Measurements from ENCODE around the gene SLC66A1.
A peak's percentile ranks its signal among the peaks of the same experiment; 100 is the strongest.
"Not testable (repeated sequence)": the region's sequence is repeated elsewhere in the genome, so short reads cannot be mapped to it uniquely, and the experiment has no call there.

SLC66A1 gene

GRCh38 chr1:19311931-19312781 is at the start of gene SLC66A1, which contains the start of gene AKR7A2:
TSS of gene SLC66A1 (plus strand) at chr1:19312326. CDS start at chr1:19317678, 5,352 bp downstream.
TSS of gene AKR7A2 (minus strand) at chr1:19312144. CDS start at chr1:19312124, 20 bp downstream.
- peak; percentile 81 to 85 (median 84) for DNase-seq (ENCODE audit: low read depth in 3 of 3)

- no peak for DNase-seq (ENCODE audit: low read depth in 3 of 3)
These were observed 49.4 kb upstream of the SLC66A1 start for GRCh38 chr1:19262744-19263143.

- DNase-seq (ENCODE audit: low read depth in 3 of 3), result no peak
These were observed 43.7 kb upstream of the SLC66A1 start for GRCh38 chr1:19268445-19268844.

GRCh38 chr1:19269427-19270342 is 42.4 kb upstream of the SLC66A1 start:
- DNase-seq (ENCODE audit: low read depth in 3 of 3), result not testable (repeated sequence)

GRCh38 chr1:19270343-19270730 is 41.8 kb upstream of the SLC66A1 start:
- DNase-seq (ENCODE audit: low read depth in 3 of 3), result not testable (repeated sequence)

GRCh38 chr1:19272064-19272463 is 40.1 kb upstream of the SLC66A1 start:
- no peak for DNase-seq (ENCODE audit: low read depth in 3 of 3)

- no peak for DNase-seq (ENCODE audit: low read depth in 3 of 3)
These were observed 38.9 kb upstream of the SLC66A1 start for GRCh38 chr1:19273106-19273843.

GRCh38 chr1:19273844-19274531 is 38.1 kb upstream of the SLC66A1 start:
- not testable (repeated sequence) for DNase-seq (ENCODE audit: low read depth in 3 of 3)

GRCh38 chr1:19274636-19275035 is 37.5 kb upstream of the SLC66A1 start:
- DNase-seq (ENCODE audit: low read depth in 3 of 3), result no peak

GRCh38 chr1:19283891-19284290 is 28.2 kb upstream of the SLC66A1 start:
- DNase-seq (ENCODE audit: low read depth in 3 of 3), result no peak

GRCh38 chr1:19284881-19285280 is 27.2 kb upstream of the SLC66A1 start:
- no peak for DNase-seq (ENCODE audit: low read depth in 3 of 3)

GRCh38 chr1:19285366-19285765 is 26.8 kb upstream of the SLC66A1 start:
- DNase-seq (ENCODE audit: low read depth in 3 of 3), result not testable (repeated sequence)

GRCh38 chr1:19285807-19286206 is 26.3 kb upstream of the SLC66A1 start:
- not testable (repeated sequence) for DNase-seq (ENCODE audit: low read depth in 3 of 3)

- DNase-seq (ENCODE audit: low read depth in 3 of 3), result no peak
These were observed 24.5 kb upstream of the SLC66A1 start for GRCh38 chr1:19287436-19288185.

GRCh38 chr1:19288324-19289241 is 23.5 kb upstream of the SLC66A1 start, which contains the start of gene AKR7A3:
TSS of gene AKR7A3 (minus strand) at chr1:19288770. CDS start at chr1:19288709, 61 bp downstream.
- DNase-seq (ENCODE audit: low read depth in 3 of 3), result peak; percentile 20 to 25 (median 23)

GRCh38 chr1:19289244-19289643 is 22.9 kb upstream of the SLC66A1 start:
- no peak for DNase-seq (ENCODE audit: low read depth in 3 of 3)

GRCh38 chr1:19294638-19295037 is 17.5 kb upstream of the SLC66A1 start:
- no peak for DNase-seq (ENCODE audit: low read depth in 3 of 3)

- DNase-seq (ENCODE audit: low read depth in 3 of 3), result no peak
These were observed 11.9 kb upstream of the SLC66A1 start for GRCh38 chr1:19300211-19300610.

- DNase-seq (ENCODE audit: low read depth in 3 of 3), result not testable (repeated sequence)
These were observed 8.0 kb upstream of the SLC66A1 start for GRCh38 chr1:19304081-19304480.
